A549 (cell line): Measurements from ENCODE around the gene CYP1A1. TPM values are rescaled to one million over a fixed set of nuclear protein-coding genes. Genes with fewer than 3 reads are reported as not detected.

Experiments used
- ATAC-seq, 2 experiments: fragments of 200-7000 bp in 1 of 2; fragments of >200 bp in 1 of 2; cut with Nextera tagmentation in 1 of 2; cut with Tn5 transposase in 1 of 2; 3 replicates each; pipeline versions ENCODE4 v1.8.0 to v1.9.1; 2018 to 2020; ENCODE audit warnings: mild to moderate bottlenecking in 1 of 2, moderate library complexity in 1 of 2
- CTCF ChIA-PET: fragments of 300-600 bp; sonication (Branson Sonifier 250); formaldehyde crosslinking; extraction: SDS; loops from one replicate; lab custom pipeline; 2021; ENCODE audit warnings: antibody characterized with exemption, inconsistent platforms; lab: Yijun Ruan, JAX
- POLR2A ChIA-PET: fragments of 350-600 bp; formaldehyde crosslinking; extraction: SDS; loops from one replicate; lab custom pipeline; 2021; ENCODE audit warnings: antibody characterized with exemption, inconsistent platforms; lab: Yijun Ruan, JAX
- DNase-seq, 2 experiments: peaks; one replicate each; pipeline versions ENCODE4 v3.0.0 to v3.0.0-alpha.2; 2011 to 2016; ENCODE audit warnings: low read depth in 1 of 2, low spot score in 1 of 2
- FAIRE-seq: peaks from 2 replicates; lab custom pipeline; 2011; peaks lifted over from hg19 to GRCh38; lab: Jason Lieb, UNC
- H3K27ac ChIP-seq, 2 experiments: fragments of >200 bp; sonication (Bioruptor Twin); formaldehyde crosslinking; 3 replicates each; pipeline ENCODE4 v1.5.1; 2016 to 2017
- H3K4me1 ChIP-seq: fragments of >200 bp; sonication (Bioruptor Twin); formaldehyde crosslinking; 3 replicates; pipeline ENCODE4 v1.6.1; 2016
- H3K4me2 ChIP-seq: fragments of >200 bp; sonication (Bioruptor Twin); formaldehyde crosslinking; 3 replicates; pipeline ENCODE4 v1.6.1; 2016
- H3K4me3 ChIP-seq: fragments of >200 bp; sonication (Bioruptor Twin); formaldehyde crosslinking; 3 replicates; pipeline ENCODE4 v1.5.1; 2016
- H3K9me3 ChIP-seq: fragments of >200 bp; sonication (Bioruptor Twin); formaldehyde crosslinking; 3 replicates; pipeline ENCODE4 v1.6.1; 2016
- FOSL2 ChIP-seq, 2 experiments: fragments of 450-650 bp in 1 of 2; fragments of >200 bp in 1 of 2; sonication (Bioruptor Twin) in 1 of 2; formaldehyde crosslinking; IDR thresholded peaks; 2 replicates each; pipeline versions ENCODE4 v1.5.0 to v1.6.1; 2016 to 2020; ENCODE audit warnings: mild to moderate bottlenecking in 1 of 2, moderate library complexity in 1 of 2
- HDAC2 ChIP-seq: fragments of 200-600 bp; sonication (generic); IDR thresholded peaks from 2 replicates; pipeline ENCODE4 v1.6.1; 2016
- MAX ChIP-seq: IDR thresholded peaks from 2 replicates; pipeline ENCODE4 v1.6.1; 2012
- WGBS: methylation state at CpG from one replicate; pipeline ENCODE4 v1.1.6; 2017; ENCODE audit errors: missing lambda C conversion rate; 5-methylcytosine and 5-hydroxymethylcytosine counted together
- polyA plus RNA-seq, 4 experiments: library from polyadenylated mRNA; depleted of rRNA in 3 of 4; stranded (reverse); fragments of >200 nt; fragmentation: RNase III in 1 of 4; extraction: RNeasy Plus Mini Kit Qiagen cat#74134 plus additional on column Dnase treatment in 1 of 4; gene quantifications; 2 replicates in 3 of 4; 3 replicates in 1 of 4; pipeline ENCODE4 v1.2.3, GENCODE V29; 2011 to 2017
- TF ChIP-seq, protein P1 (sequence below): IDR thresholded peaks from 2 replicates; pipeline ENCODE4 v1.6.1; 2012

Gene CYP1A1
- polyA plus RNA-seq, 2 of the 4 experiments (the other 2 are of a cell fraction), result 0.25 to 0.50 TPM

GRCh38 chr15:74669627-74670026, 55.7 kb downstream of the CYP1A1 start:
- H3K9me3 ChIP-seq, result no peaks in the 10 kb centered on the region
- ATAC-seq, result no peak
- TF ChIP-seq HDAC2 (no peak), MAX (no peak), FOSL2 (IDR thresholded peaks at IDR 0.05) (no peak), FOSL2 (CRISPR knock-in tag; IDR thresholded peaks at IDR 0.05) (no peak)
- TF ChIP-seq, protein P1, sequence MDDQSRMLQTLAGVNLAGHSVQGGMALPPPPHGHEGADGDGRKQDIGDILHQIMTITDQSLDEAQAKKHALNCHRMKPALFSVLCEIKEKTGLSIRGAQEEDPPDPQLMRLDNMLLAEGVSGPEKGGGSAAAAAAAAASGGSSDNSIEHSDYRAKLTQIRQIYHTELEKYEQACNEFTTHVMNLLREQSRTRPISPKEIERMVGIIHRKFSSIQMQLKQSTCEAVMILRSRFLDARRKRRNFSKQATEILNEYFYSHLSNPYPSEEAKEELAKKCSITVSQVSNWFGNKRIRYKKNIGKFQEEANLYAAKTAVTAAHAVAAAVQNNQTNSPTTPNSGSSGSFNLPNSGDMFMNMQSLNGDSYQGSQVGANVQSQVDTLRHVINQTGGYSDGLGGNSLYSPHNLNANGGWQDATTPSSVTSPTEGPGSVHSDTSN, result no peak
- no peak overlapping the region for H3K27ac ChIP-seq
- H3K4me2 ChIP-seq, result no peak overlapping the region
- 96% methylated on average over 4 of the region's 4 CpGs for WGBS
- no peak overlapping the region for H3K4me3 ChIP-seq
- ChIA-PET POLR2A (interaction anchor here (0.6 kb wide), 1 partner anchor 277 kb away, joined by 9 read pairs; no protein-coding TSS in a partner anchor), CTCF (interaction anchor here (1.4 to 3.7 kb wide), 2 partner anchors 38 to 100 kb away, joined by 3 to 12 read pairs; no protein-coding TSS in a partner anchor)
- no peak for FAIRE-seq
- H3K4me1 ChIP-seq, result peaks cover 4% of the 10 kb centered on the region; the same call in 2 of the 3 replicates
- no peak for DNase-seq

Other genes with a start within 250 kb of the CYP1A1 start
- gene ARID3B, start 184.3 kb downstream of the CYP1A1 start, polyA plus RNA-seq (2011; rRNA removed), result 2.3 and 2.5 TPM in 2 replicates
- 2.1 to 2.6 TPM (median 2.3 TPM) in 3 replicates for gene ARID3B, start 184.3 kb downstream of the CYP1A1 start, polyA plus RNA-seq (2017; fragmentation: RNase III; extraction: RNeasy Plus Mini Kit Qiagen cat#74134 plus additional on column Dnase treatment)
- 35.7 and 42.5 TPM in 2 replicates for gene CLK3, start 109.7 kb downstream of the CYP1A1 start, polyA plus RNA-seq (2011; rRNA removed)
- gene CLK3, start 109.7 kb downstream of the CYP1A1 start, polyA plus RNA-seq (2017; fragmentation: RNase III; extraction: RNeasy Plus Mini Kit Qiagen cat#74134 plus additional on column Dnase treatment), result 39.1 to 48.2 TPM (median 47.0 TPM) in 3 replicates
- 23.2 and 31.2 TPM in 2 replicates for gene EDC3, start 29.5 kb downstream of the CYP1A1 start, polyA plus RNA-seq (2011; rRNA removed)
- gene EDC3, start 29.5 kb downstream of the CYP1A1 start, polyA plus RNA-seq (2017; fragmentation: RNase III; extraction: RNeasy Plus Mini Kit Qiagen cat#74134 plus additional on column Dnase treatment), result 17.7 to 24.1 TPM (median 23.4 TPM) in 3 replicates
- not detected in 2 replicates for gene CYP1A2, start 23.3 kb upstream of the CYP1A1 start, polyA plus RNA-seq (2011; rRNA removed)
- gene CYP1A2, start 23.3 kb upstream of the CYP1A1 start, polyA plus RNA-seq (2017; fragmentation: RNase III; extraction: RNeasy Plus Mini Kit Qiagen cat#74134 plus additional on column Dnase treatment), result not detected in 3 replicates
- gene CSK, start 56.6 kb upstream of the CYP1A1 start, polyA plus RNA-seq (2011; rRNA removed), result 17.8 and 22.2 TPM in 2 replicates
- 56.7 to 63.0 TPM (median 61.6 TPM) in 3 replicates for gene CSK, start 56.6 kb upstream of the CYP1A1 start, polyA plus RNA-seq (2017; fragmentation: RNase III; extraction: RNeasy Plus Mini Kit Qiagen cat#74134 plus additional on column Dnase treatment)
- gene LMAN1L, start 87.3 kb upstream of the CYP1A1 start, polyA plus RNA-seq (2011; rRNA removed), result not detected in 2 replicates
- not detected in 3 replicates for gene LMAN1L, start 87.3 kb upstream of the CYP1A1 start, polyA plus RNA-seq (2017; fragmentation: RNase III; extraction: RNeasy Plus Mini Kit Qiagen cat#74134 plus additional on column Dnase treatment)
- gene CPLX3, start 101.1 kb upstream of the CYP1A1 start, polyA plus RNA-seq (2011; rRNA removed), result 0.05 TPM in 1 of 2 replicates, not detected in the other
- gene CPLX3, start 101.1 kb upstream of the CYP1A1 start, polyA plus RNA-seq (2017; fragmentation: RNase III; extraction: RNeasy Plus Mini Kit Qiagen cat#74134 plus additional on column Dnase treatment), result not detected in 3 replicates
- gene ULK3, start 117.6 kb upstream of the CYP1A1 start, polyA plus RNA-seq (2011; rRNA removed), result 48.9 and 58.4 TPM in 2 replicates
- 23.0 to 28.1 TPM (median 28.0 TPM) in 3 replicates for gene ULK3, start 117.6 kb upstream of the CYP1A1 start, polyA plus RNA-seq (2017; fragmentation: RNase III; extraction: RNeasy Plus Mini Kit Qiagen cat#74134 plus additional on column Dnase treatment)
- 128 TPM in 2 replicates for gene SCAMP2, start 147.8 kb upstream of the CYP1A1 start, polyA plus RNA-seq (2011; rRNA removed)
- 40.4 to 43.3 TPM (median 41.5 TPM) in 3 replicates for gene SCAMP2, start 147.8 kb upstream of the CYP1A1 start, polyA plus RNA-seq (2017; fragmentation: RNase III; extraction: RNeasy Plus Mini Kit Qiagen cat#74134 plus additional on column Dnase treatment)
- gene MPI, start 164.5 kb upstream of the CYP1A1 start, polyA plus RNA-seq (2011; rRNA removed), result 53.7 and 74.4 TPM in 2 replicates
- gene MPI, start 164.5 kb upstream of the CYP1A1 start, polyA plus RNA-seq (2017; fragmentation: RNase III; extraction: RNeasy Plus Mini Kit Qiagen cat#74134 plus additional on column Dnase treatment), result 32.9 to 39.9 TPM (median 39.4 TPM) in 3 replicates
- gene FAM219B, start 181.3 kb upstream of the CYP1A1 start, polyA plus RNA-seq (2011; rRNA removed), result 46.2 and 65.3 TPM in 2 replicates
- gene FAM219B, start 181.3 kb upstream of the CYP1A1 start, polyA plus RNA-seq (2017; fragmentation: RNase III; extraction: RNeasy Plus Mini Kit Qiagen cat#74134 plus additional on column Dnase treatment), result 29.9 to 36.9 TPM (median 31.3 TPM) in 3 replicates
- gene COX5A, start 212.5 kb upstream of the CYP1A1 start, polyA plus RNA-seq (2011; rRNA removed), result 328 and 391 TPM in 2 replicates
- 478 to 481 TPM (median 481 TPM) in 3 replicates for gene COX5A, start 212.5 kb upstream of the CYP1A1 start, polyA plus RNA-seq (2017; fragmentation: RNase III; extraction: RNeasy Plus Mini Kit Qiagen cat#74134 plus additional on column Dnase treatment)
- gene RPP25, start 231.2 kb upstream of the CYP1A1 start, polyA plus RNA-seq (2011; rRNA removed), result 8.8 and 9.3 TPM in 2 replicates
- gene RPP25, start 231.2 kb upstream of the CYP1A1 start, polyA plus RNA-seq (2017; fragmentation: RNase III; extraction: RNeasy Plus Mini Kit Qiagen cat#74134 plus additional on column Dnase treatment), result 12.2 to 13.7 TPM (median 13.0 TPM) in 3 replicates